Measurements from ENCODE around the gene ANKS3. TPM values are rescaled to one million over a fixed set of nuclear protein-coding genes. Genes with fewer than 3 reads are reported as not detected.
A peak's percentile ranks its signal among the peaks of the same experiment; 100 is the strongest.

The ANKS3 gene
- total RNA-seq, 1 experiment from 2014 or later: 35.0 TPM

DNA sequence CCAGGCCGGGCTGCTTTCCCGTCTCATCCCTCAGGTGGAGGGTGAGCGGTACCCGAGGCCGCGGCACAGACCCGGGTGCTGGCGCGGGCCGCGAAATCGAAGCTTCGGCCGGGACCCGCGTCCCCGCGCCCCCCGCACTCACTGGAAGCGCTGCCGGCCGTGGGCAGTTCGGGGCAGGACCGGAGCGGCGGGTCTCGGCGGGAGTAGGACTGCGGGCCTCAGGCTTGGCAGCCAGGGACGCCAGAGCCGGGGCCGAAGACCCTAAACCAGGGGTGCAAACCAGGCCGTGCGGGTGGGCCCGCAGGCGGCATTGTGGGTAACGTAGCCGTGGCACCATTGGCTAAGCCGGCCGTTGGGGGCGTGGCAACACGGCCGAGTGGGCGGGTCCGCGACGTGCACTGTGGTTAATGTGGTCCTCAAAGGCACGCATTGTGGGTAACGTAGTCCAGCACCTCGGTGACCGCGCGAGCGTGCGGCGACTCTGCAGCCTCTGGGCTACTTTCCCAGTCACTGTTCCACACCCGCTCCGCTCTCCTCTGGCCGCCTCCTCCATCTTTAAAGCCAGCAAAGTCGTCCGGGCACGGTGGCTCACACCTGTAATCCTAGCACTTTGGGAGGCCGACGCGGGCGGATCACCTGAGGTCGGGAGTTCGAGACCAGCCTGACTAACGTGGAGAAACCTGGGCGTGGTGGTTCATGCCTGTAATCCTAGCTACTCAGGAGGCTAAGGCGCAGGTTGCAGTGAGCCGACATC, 33.0 kb upstream of the ANKS3 start, which contains the start of gene ZNF500:
TSS of gene ZNF500 (minus strand) at position 288 of the 754 bp plus-strand sequence. CDS start 1,184 bp downstream, outside the sequence.
- Mint-ChIP-seq H3K4me3 (ENCODE audit: unreplicated experiment) (peak within 1 kb of the TSS; percentile 90), H3K36me3 (ENCODE audit: insufficient read depth, unreplicated experiment) (peaks cover 31% of the 10 kb centered on the region), H3K4me1 (ENCODE audit: insufficient read depth, unreplicated experiment) (peaks cover 5% of the 10 kb centered on the region), H3K27ac (ENCODE audit: low read depth, unreplicated experiment) (peak within 1 kb of the TSS; percentile 95), H3K9me3 (ENCODE audit: unreplicated experiment) (no peaks in the 10 kb centered on the region), H3K27me3 (ENCODE audit: insufficient read depth, unreplicated experiment) (no peaks in the 10 kb centered on the region)
- intact Hi-C loops (cut with micrococcal nuclease): loop anchor here (1.0 to 2.0 kb wide), 2 partner anchors 33 to 36 kb away; partner anchors contain the start of genes ANKS3, DNAAF8 and ROGDI
- TF ChIP-seq, protein P1, sequence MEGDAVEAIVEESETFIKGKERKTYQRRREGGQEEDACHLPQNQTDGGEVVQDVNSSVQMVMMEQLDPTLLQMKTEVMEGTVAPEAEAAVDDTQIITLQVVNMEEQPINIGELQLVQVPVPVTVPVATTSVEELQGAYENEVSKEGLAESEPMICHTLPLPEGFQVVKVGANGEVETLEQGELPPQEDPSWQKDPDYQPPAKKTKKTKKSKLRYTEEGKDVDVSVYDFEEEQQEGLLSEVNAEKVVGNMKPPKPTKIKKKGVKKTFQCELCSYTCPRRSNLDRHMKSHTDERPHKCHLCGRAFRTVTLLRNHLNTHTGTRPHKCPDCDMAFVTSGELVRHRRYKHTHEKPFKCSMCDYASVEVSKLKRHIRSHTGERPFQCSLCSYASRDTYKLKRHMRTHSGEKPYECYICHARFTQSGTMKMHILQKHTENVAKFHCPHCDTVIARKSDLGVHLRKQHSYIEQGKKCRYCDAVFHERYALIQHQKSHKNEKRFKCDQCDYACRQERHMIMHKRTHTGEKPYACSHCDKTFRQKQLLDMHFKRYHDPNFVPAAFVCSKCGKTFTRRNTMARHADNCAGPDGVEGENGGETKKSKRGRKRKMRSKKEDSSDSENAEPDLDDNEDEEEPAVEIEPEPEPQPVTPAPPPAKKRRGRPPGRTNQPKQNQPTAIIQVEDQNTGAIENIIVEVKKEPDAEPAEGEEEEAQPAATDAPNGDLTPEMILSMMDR (IDR thresholded peaks at IDR 0.05; ENCODE audit: unreplicated experiment): no peak
- no TSS peak for BruUV-seq (replicated peaks)
- ChIA-PET POLR2A (interaction anchor here (0.7 to 4.8 kb wide), 12 partner anchors 9 to 198 kb away, joined by 3 to 64 read pairs (median 6); partner anchors contain the start of genes ANKS3, DNAAF8 and ROGDI), CTCF (interaction anchor here (0.7 kb wide), 1 partner anchor 119 kb away, joined by 4 read pairs; no protein-coding TSS in a partner anchor)
- DNase-seq (ENCODE audit: unreplicated experiment): peak; percentile 95

DNA sequence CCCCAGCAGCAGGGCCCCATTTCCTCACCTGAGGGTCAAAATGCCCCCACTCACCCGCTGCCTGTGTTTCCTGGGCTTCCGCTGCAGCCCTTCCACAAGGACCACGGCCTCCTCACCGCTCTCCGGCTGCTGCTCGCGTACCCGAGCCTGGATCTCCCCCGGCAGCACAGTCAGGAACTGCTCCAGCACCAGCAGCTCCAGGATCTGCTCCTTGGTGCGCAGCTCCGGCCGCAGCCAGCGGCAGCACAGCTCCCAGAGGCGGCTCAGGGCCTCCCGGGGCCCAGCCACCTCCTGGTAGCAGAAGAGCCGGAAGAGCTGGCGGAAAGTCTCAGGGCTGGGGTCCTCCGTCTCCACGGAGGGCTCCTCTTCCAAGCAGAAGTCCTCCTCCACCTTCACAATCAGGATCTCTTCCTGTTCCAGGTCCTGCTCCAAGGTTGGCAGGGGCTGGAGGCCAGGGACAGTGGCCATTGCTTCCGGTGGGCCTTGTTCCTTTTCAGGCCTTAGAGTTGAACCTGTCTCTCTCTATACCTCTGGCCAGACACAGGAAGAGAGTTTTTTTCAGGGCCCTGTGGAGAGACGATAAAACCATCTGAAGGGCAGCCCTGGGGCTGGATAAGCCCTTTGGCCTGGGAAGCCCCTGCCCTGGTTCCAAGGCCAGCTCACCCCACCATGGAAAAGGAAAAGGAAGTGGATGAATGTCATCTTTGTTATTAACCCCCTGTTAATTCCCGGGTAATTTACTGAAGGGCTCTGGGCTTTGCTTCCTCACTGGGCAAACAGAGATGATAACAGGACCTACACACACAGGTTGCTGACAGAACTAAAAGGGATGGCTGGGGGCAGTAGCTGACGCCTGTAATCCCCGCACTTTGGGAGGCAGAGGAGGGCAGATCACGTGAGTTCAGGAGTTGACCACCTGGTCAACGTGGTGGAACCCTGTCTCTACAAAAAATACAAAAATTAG, 31.7 kb upstream of the ANKS3 start:
- peak overlapping the region; percentile 95 for H3K27ac Mint-ChIP-seq (ENCODE audit: low read depth, unreplicated experiment)
- intact Hi-C loops (cut with micrococcal nuclease): loop anchor here (2.0 kb wide), 1 partner anchor 37 kb away; the partner anchor contains the start of gene ROGDI
- peaks cover 5% of the 10 kb centered on the region for H3K4me1 Mint-ChIP-seq (ENCODE audit: insufficient read depth, unreplicated experiment)
- H3K9me3 Mint-ChIP-seq (ENCODE audit: unreplicated experiment): no peaks in the 10 kb centered on the region
- TSS peak; percentile 18 for BruUV-seq (replicated peaks)
- TF ChIP-seq, protein P1 (IDR thresholded peaks at IDR 0.05; ENCODE audit: unreplicated experiment): no peak
- peak overlapping the region; percentile 90 for H3K4me3 Mint-ChIP-seq (ENCODE audit: unreplicated experiment)
- peaks cover 43% of the 10 kb centered on the region for H3K36me3 Mint-ChIP-seq (ENCODE audit: insufficient read depth, unreplicated experiment)
- CTCF ChIA-PET: interaction anchor here (0.6 to 1.2 kb wide), 3 partner anchors 10 to 363 kb away, joined by 3 to 5 read pairs (median 3); partner anchors contain the start of genes ANKS3 and DNAAF8
- POLR2A ChIA-PET: interaction anchor here (1.0 to 4.8 kb wide), 6 partner anchors 7 to 140 kb away, joined by 3 to 64 read pairs (median 10); partner anchors contain the start of genes ANKS3, DNAAF8 and ROGDI
- no peak for DNase-seq (ENCODE audit: unreplicated experiment)
- no peaks in the 10 kb centered on the region for H3K27me3 Mint-ChIP-seq (ENCODE audit: insufficient read depth, unreplicated experiment)

GRCh38 chr16:4763791-4764190, 29.7 kb upstream of the ANKS3 start:
- CTCF ChIA-PET: interaction anchor here (0.6 kb wide), 1 partner anchor 17 kb away, joined by 4 read pairs; no protein-coding TSS in a partner anchor
- peaks cover 56% of the 10 kb centered on the region for H3K36me3 Mint-ChIP-seq (ENCODE audit: insufficient read depth, unreplicated experiment)
- BruUV-seq (replicated peaks): no TSS peak
- no peak for DNase-seq (ENCODE audit: unreplicated experiment)
- POLR2A ChIA-PET: no interaction called here
- H3K27me3 Mint-ChIP-seq (ENCODE audit: insufficient read depth, unreplicated experiment): no peaks in the 10 kb centered on the region
- TF ChIP-seq, protein P1 (IDR thresholded peaks at IDR 0.05; ENCODE audit: unreplicated experiment): no peak
- H3K4me3 Mint-ChIP-seq (ENCODE audit: unreplicated experiment): no peak overlapping the region
- no peaks in the 10 kb centered on the region for H3K9me3 Mint-ChIP-seq (ENCODE audit: unreplicated experiment)
- no peaks in the 10 kb centered on the region for H3K4me1 Mint-ChIP-seq (ENCODE audit: insufficient read depth, unreplicated experiment)
- intact Hi-C loops (cut with micrococcal nuclease): no loop called here
- no peak overlapping the region for H3K27ac Mint-ChIP-seq (ENCODE audit: low read depth, unreplicated experiment)

Data from MCF 10A (cell line).